ENCODE data around the gene JARID2. TPM values are rescaled to one million over a fixed set of nuclear protein-coding genes. Genes with fewer than 3 reads are reported as not detected.

JARID2 gene
- total RNA-seq, 1 experiment from 2014 or later, result 180 TPM

GRCh38 chr6:15562977-15563376 is 317.1 kb downstream of the JARID2 start (continued):
- TF ChIP-seq FOXP4 (CRISPR knock-in tag; IDR thresholded peaks at IDR 0.05) (no peak), FOXJ3 (CRISPR knock-in tag; IDR thresholded peaks at IDR 0.05; ENCODE audit: borderline replicate concordance) (no peak), PRDM15 (CRISPR knock-in tag; IDR thresholded peaks at IDR 0.05) (no peak), SOX15 (CRISPR knock-in tag; IDR thresholded peaks at IDR 0.05) (no peak), OVOL2 (CRISPR knock-in tag; IDR thresholded peaks at IDR 0.05; ENCODE audit: borderline replicate concordance) (no peak), TEAD4 (CRISPR knock-in tag; IDR thresholded peaks at IDR 0.05) (no peak)

GRCh38 chr6:15569035-15569995 is 323.4 kb downstream of the JARID2 start:
- H3K27me3 Mint-ChIP-seq (ENCODE audit: low read depth), result no peaks in the 10 kb centered on the region
- TF ChIP-seq E2F5 (CRISPR knock-in tag; IDR thresholded peaks at IDR 0.05) (no peak), OVOL2 (CRISPR knock-in tag; IDR thresholded peaks at IDR 0.05; ENCODE audit: borderline replicate concordance) (no peak), MAX (CRISPR knock-in tag; IDR thresholded peaks at IDR 0.05) (no peak), HMGA2 (CRISPR knock-in tag; IDR thresholded peaks at IDR 0.05) (no peak), CBFB (CRISPR knock-in tag; IDR thresholded peaks at IDR 0.05; ENCODE audit: low read depth) (no peak), ZNF232 (CRISPR knock-in tag; IDR thresholded peaks at IDR 0.05) (no peak), ATF6 (CRISPR knock-in tag; IDR thresholded peaks at IDR 0.05) (no peak), FOXJ3 (CRISPR knock-in tag; IDR thresholded peaks at IDR 0.05; ENCODE audit: borderline replicate concordance) (no peak), NR1H2 (CRISPR knock-in tag; IDR thresholded peaks at IDR 0.05) (no peak), E2F4 (CRISPR knock-in tag; IDR thresholded peaks at IDR 0.05; ENCODE audit: borderline replicate concordance, low read depth) (no peak), ATF2 (CRISPR knock-in tag; IDR thresholded peaks at IDR 0.05; ENCODE audit: borderline replicate concordance, low read depth) (no peak), ATF3 (CRISPR knock-in tag; conservative IDR thresholded peaks at IDR 0.05) (no peak)
- ATAC-seq (peak; percentile 74), DNase-seq (ENCODE audit: low spot score) (no peak)
- ChIA-PET CTCF (no interaction called here), POLR2A (no interaction called here)
- peak overlapping the region; percentile 6; the same call in 1 of the 2 replicates for H3K27ac Mint-ChIP-seq
- peaks cover 4% of the 10 kb centered on the region; the same call in 1 of the 2 replicates for H3K9me3 Mint-ChIP-seq
- H3K4me1 Mint-ChIP-seq, result peaks cover 35% of the 10 kb centered on the region
- no peak overlapping the region for H3K4me3 Mint-ChIP-seq
- no peaks in the 10 kb centered on the region for H3K36me3 Mint-ChIP-seq

Data from WTC11 (cell line).